OCI-LY7 (cell line): ENCODE measurements around the gene FGF23.

ENCODE experiments used
- CTCF ChIP-seq: fragments of 200-600 bp; sonication (generic); conservative IDR thresholded peaks from 2 replicates; pipeline ENCODE4 v1.5.1; 2014; ENCODE audit warnings: mild to moderate bottlenecking, antibody characterized with exemption, low read length, moderate library complexity, mixed read lengths
- EZH2phosphoT487 ChIP-seq: fragments of 200-600 bp; sonication (generic); IDR thresholded peaks from 2 replicates; pipeline ENCODE4 v1.6.1; 2018; ENCODE audit warnings: low read depth, borderline replicate concordance, mild to moderate bottlenecking, mixed run types, antibody characterized with exemption, low read length, moderate library complexity, mixed read lengths

- TF ChIP-seq CTCF (no peak), EZH2phosphoT487 (no peak)
These were observed 8.1 kb upstream of the FGF23 start for GRCh38 chr12:4387607-4388006.
